Measurements from ENCODE around the gene FKBP1C. TPM values are rescaled to one million over a fixed set of nuclear protein-coding genes. Genes with fewer than 3 reads are reported as not detected.

The FKBP1C gene
- total RNA-seq, 3 donors from 2014 or later (not counting 1 experiment from before 2014, with no cell fraction given): 0.75 to 1.2 TPM; not detected in 1

DNA sequence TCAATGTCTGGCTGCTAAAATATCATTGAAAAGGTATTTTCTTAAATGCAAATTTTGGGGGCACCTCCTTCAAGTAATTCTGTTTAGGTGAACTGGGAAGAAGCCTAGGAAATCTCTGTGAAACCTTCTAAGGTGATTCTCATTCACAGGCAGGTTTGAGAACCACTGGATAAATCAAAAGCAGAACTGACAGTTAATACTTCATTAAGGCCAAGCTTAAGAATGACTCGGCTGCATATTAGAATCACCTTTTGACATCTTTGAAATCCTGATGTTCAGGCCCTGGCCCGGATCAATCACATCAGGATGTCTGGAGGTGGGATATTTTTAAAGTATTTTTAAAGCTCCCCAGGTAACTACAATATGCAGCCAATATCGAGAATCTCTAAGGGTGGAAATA, 50.6 kb downstream of the FKBP1C start:
- no peak for TF ChIP-seq CTCF (IDR thresholded peaks at IDR 0.05)
- no peak for DNase-seq
- Mint-ChIP-seq H3K27ac (no peak overlapping the region), H3K4me1 (no peaks in the 10 kb centered on the region), H3K9me3 (no peaks in the 10 kb centered on the region), H3K4me3 (no peak overlapping the region), H3K36me3 (no peaks in the 10 kb centered on the region), H3K27me3 (ENCODE audit: low read depth in 2 of 2) (no peaks in the 10 kb centered on the region)
- intact Hi-C loops (cut with micrococcal nuclease): no loop called here
- Histone ChIP-seq H3K9me3 (ENCODE audit: control insufficient read depth, insufficient read depth, low read length) (no peaks in the 10 kb centered on the region), H3K4me1 (ENCODE audit: control insufficient read depth, insufficient read depth, low read length) (no peaks in the 10 kb centered on the region), H3K27ac (ENCODE audit: low read length) (no peak overlapping the region), H3K27me3 (ENCODE audit: control insufficient read depth, insufficient read depth, low read length) (no peaks in the 10 kb centered on the region), H3K4me3 (ENCODE audit: low read length) (no peak overlapping the region), H3K36me3 (ENCODE audit: control insufficient read depth, insufficient read depth, low read length) (no peaks in the 10 kb centered on the region)
- ATAC-seq: no peak
- WGBS (ENCODE audit: insufficient coverage): 78% methylated on average over 2 of the region's 3 CpGs

Other genes starting within 250 kb of the FKBP1C start
- not detected for gene LGSN, start 108.5 kb downstream of the FKBP1C start, total RNA-seq